Central memory CD8-positive, alpha-beta T cell (primary cell): Measurements from ENCODE around the gene CEP57L1.

Experiments
- ATAC-seq: fragments of 150-1000 bp; cut with Tn5 transposase; replicated peaks from 2 replicates; pipeline ENCODE4 v1.10.0; 2022; ENCODE audit warnings: mild to moderate bottlenecking, moderate FRiP score, moderate number of reproducible peaks; ENCODE audit not compliant: poor library complexity, severe bottlenecking; ENCODE audit errors: extremely low read depth
- DNase-seq, 2 donors: peaks; one replicate each; pipeline ENCODE4 v3.0.0; 2021; ENCODE audit warnings: low spot score in 2 of 2
- H3K27ac Mint-ChIP-seq: one replicate; pipeline ENCODE4 v1.8.0; 2022; ENCODE audit warnings: low read depth, mild to moderate bottlenecking, moderate library complexity, mixed read lengths
- H3K27me3 Mint-ChIP-seq: one replicate; pipeline ENCODE4 v1.8.0; 2022; ENCODE audit warnings: mixed read lengths
- H3K36me3 Mint-ChIP-seq: one replicate; pipeline ENCODE4 v1.8.0; 2022; ENCODE audit warnings: mild to moderate bottlenecking, moderate library complexity, mixed read lengths; ENCODE audit not compliant: insufficient read depth
- H3K4me1 Mint-ChIP-seq: one replicate; pipeline ENCODE4 v1.8.0; 2022; ENCODE audit warnings: mixed read lengths
- H3K4me3 Mint-ChIP-seq: one replicate; pipeline ENCODE4 v1.8.0; 2022; ENCODE audit warnings: mild to moderate bottlenecking, moderate library complexity, mixed read lengths
- H3K9me3 Mint-ChIP-seq: one replicate; pipeline ENCODE4 v1.8.0; 2022; ENCODE audit warnings: mixed read lengths

Gene CEP57L1

DNA sequence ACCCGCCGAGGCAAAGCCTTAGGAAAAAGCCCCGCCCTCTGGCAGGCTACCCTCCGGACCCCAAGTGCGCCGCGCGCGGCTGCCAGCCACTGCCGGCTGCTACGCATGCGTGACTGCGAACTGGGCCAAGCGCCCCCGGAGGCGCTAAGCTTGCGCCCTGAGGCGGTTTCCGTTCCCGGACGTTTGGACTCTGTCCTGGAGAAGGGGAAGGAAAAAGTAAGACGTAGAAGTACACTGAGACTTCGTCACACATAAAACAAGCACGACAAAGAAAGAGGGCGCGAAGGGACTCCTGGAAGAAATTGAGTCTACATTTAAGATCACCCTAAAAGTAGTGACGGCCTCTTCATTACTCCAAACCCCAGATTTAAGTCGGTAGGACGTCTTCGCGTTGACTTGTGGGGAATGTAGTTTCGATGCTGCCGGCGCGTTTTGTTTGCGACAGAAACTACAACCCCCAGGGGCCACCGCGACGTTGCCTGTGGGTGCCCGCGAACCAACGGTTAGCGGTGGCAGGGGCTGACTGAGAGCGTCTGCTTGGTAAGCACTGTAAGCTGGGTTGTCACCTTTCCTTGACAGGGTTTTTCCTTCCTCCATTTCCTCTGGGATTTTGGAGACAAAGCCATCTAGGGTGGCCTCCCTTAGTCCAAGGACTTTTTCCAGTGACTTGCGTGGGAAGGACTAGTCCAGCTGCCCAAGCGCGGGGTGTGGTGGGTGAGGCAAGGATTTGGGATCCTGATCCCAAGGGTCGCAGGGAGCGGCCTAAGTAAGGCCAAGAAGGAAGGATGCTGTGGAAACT lies at the start of gene CEP57L1:
TSS of gene CEP57L1 (plus strand) at position 472 of the 799 bp plus-strand sequence. CDS start 49,715 bp downstream, outside the sequence.
- H3K27ac Mint-ChIP-seq, result peak within 1 kb of the TSS; percentile 96
- peak within 1 kb of the TSS; percentile 91 for H3K4me3 Mint-ChIP-seq
- H3K9me3 Mint-ChIP-seq, result no peaks in the 10 kb centered on the region
- ATAC-seq (peak; percentile 74), DNase-seq (peak; percentile 88 to 94)
- peaks cover 69% of the 10 kb centered on the region for H3K4me1 Mint-ChIP-seq
- H3K27me3 Mint-ChIP-seq, result no peaks in the 10 kb centered on the region
- H3K36me3 Mint-ChIP-seq, result peaks cover 18% of the 10 kb centered on the region

DNA sequence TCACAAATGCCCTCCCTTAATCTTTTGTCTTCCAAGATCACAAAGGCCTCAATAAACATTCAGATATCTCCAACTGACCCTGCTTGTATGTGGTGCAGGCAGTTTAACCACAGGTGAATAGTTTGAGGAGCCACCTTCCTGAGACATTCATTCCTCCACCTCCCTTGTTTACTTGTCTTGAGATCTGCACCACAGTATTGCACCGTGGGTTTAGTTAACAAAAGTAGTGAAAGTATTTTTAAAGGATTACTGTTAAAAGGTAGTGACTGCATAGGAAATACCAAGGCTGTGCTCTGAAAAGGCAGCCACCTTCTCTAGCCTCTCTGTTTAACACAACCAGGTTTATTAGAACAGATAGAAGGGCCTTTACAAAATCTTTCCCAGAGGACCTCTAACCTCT lies 47.1 kb upstream of the CEP57L1 start:
- ATAC-seq (no peak), DNase-seq (no peak)
- Mint-ChIP-seq H3K36me3 (peaks cover 4% of the 10 kb centered on the region), H3K27ac (peak overlapping the region; percentile 70), H3K27me3 (no peaks in the 10 kb centered on the region), H3K4me3 (no peak overlapping the region), H3K9me3 (no peaks in the 10 kb centered on the region), H3K4me1 (peaks cover 35% of the 10 kb centered on the region)

DNA sequence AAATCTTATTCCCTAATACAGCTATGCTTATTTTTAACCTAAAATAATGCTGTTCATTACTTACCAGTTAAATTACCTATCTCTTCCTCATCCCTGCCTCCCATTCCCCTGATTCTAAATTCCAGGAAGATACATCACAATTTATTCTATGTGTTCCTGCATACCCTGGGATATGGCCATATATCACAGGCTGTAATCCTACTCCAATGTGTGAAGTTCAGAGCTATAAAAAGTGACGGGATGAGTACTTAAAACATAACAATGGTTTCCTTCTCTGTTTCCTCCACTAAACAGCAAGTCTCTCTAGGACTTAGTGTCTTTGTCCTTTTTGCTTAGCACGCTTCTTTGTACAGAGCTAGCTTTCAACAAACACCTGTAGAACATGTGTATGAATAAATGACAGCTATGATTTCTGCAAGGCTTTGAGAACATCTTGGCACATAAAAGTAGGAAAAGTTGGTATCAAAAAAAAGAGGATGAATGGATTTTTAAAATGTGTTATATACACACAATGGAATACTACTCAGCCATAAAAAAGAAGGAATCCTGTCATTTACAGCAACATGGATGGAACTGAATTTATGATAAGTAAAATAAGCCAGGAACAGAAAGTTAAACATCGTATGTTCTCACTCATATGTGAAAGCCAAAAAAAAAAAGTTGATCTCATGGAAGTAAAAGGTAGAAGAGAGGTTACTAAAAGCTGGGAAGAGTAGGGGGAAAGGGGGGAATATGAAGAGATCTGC lies 46.5 kb upstream of the CEP57L1 start:
- DNase-seq (no peak), ATAC-seq (no peak)
- Mint-ChIP-seq H3K36me3 (peaks cover 3% of the 10 kb centered on the region), H3K4me1 (peaks cover 39% of the 10 kb centered on the region), H3K27ac (peak overlapping the region; percentile 70), H3K4me3 (no peak overlapping the region), H3K9me3 (no peaks in the 10 kb centered on the region), H3K27me3 (no peaks in the 10 kb centered on the region)

DNA sequence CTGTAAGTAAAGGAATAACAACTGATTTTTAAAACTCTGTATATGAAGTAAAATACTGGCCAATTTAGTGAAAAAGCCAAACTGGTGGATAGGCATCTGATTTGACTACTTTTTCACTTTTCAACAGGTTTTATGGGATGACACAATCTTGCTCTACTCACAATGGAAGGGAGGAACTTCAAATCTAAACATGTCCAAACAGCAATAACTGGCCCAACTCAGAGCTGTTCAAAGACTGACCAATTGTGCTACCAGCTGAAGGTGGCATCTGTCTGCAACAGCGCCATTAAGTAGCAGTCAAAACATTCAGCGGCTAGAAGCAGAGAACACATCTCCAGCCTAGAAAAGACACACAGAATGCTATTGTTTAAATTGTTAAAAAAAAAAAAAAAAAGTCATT lies 45.3 kb upstream of the CEP57L1 start:
- no peak overlapping the region for H3K27ac Mint-ChIP-seq
- H3K4me3 Mint-ChIP-seq, result no peak overlapping the region
- H3K36me3 Mint-ChIP-seq, result peaks cover 1% of the 10 kb centered on the region
- no peak for DNase-seq
- no peaks in the 10 kb centered on the region for H3K27me3 Mint-ChIP-seq
- no peaks in the 10 kb centered on the region for H3K9me3 Mint-ChIP-seq
- peaks cover 39% of the 10 kb centered on the region for H3K4me1 Mint-ChIP-seq
- no peak for ATAC-seq

DNA sequence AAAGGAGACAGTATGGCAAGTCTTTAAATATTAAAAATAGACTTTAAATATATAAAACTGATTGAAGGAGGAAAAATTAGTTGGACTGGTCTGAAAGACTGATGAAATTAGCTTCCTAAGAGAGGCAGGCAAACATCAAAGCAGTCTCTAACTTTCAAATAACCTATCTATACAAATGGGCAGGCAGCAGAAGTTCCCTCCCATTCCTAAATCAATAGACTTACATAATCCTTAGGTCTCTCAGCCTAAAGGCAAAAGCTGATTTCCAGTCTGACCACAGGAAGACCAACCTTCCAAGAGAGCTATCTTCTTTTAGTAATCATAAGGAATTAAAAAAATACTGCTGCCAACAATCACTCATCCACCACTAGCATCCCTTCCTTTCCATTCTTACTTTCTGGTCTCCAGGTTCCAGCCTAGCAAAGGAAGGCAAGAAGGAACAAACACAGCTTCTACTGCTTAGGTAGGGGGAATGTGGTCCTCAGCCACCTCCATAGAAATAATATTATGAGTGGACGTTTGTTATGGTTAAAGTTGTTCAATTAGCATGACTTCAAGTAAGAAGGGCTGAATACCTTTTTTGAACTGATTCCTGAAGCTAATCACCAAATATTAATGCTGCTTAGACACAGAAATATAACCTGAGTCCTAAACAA lies 44.7 kb upstream of the CEP57L1 start:
- Mint-ChIP-seq H3K4me1 (peaks cover 34% of the 10 kb centered on the region), H3K27me3 (no peaks in the 10 kb centered on the region), H3K36me3 (no peaks in the 10 kb centered on the region), H3K27ac (no peak overlapping the region), H3K4me3 (no peak overlapping the region), H3K9me3 (no peaks in the 10 kb centered on the region)
- DNase-seq (no peak), ATAC-seq (no peak)

DNA sequence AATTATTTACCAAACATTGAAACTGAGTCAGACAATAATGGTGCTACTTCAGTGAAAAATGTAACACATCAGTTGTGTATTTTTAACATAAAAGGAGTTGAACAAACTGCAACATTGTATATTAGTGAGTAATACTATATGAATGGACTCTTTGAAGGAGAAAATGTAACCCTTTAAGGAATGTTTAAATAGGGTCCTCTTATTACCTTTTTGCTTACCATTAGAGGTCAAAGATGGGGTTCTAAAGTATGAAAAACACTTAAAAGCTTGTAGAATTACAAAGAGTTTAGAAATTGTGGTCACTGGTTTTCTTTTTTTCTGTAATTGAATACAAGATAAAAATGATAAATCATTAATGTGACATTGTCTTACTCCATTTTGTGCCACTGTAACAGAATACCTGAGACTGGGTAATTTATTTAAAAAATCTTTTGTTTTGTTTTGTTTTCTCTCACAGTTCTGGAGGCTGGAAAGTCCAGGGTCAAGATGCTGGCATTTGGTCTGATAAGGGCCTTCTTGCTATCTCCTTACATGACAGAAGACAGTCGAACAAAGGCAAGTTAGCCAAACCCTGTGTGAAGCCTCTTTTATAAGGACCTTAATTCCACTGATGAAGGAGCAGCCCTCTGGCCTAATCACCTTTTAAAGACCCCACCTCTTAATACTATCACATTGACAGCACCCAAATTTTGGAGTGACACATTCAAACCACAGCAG lies 43.8 kb upstream of the CEP57L1 start:
- Mint-ChIP-seq H3K36me3 (no peaks in the 10 kb centered on the region), H3K27ac (no peak overlapping the region), H3K9me3 (no peaks in the 10 kb centered on the region), H3K4me1 (peaks cover 33% of the 10 kb centered on the region), H3K27me3 (no peaks in the 10 kb centered on the region), H3K4me3 (no peak overlapping the region)
- DNase-seq, result no peak
- ATAC-seq, result no peak

DNA sequence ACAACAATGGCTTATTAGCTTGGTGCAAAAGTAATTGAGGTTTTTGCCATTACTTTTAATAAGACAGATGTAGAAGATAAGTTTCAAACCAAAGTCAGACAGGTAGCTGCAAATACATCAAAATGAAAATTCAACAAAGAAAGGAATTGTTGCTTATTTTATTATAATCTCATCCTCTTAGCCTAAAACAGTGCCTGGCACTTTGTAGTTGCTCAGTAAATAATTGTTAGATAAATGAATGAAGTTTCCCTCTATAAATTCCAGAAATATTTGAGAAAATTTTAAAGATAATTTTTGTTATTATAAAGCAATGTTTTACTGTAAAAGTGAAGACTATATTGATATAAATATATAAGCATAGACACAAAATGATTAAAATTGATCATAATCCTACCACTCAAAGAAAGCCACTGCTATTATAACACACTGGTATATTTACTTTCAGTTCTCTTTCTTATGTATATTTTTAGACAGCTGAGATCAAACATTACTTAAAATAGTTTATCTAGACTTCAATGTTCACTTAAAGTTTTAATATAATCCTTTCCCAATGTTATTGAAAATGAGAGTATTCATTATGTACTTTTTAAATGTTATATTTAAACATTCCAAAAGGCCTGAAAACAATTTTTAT lies 43.2 kb upstream of the CEP57L1 start:
- no peaks in the 10 kb centered on the region for H3K36me3 Mint-ChIP-seq
- H3K4me3 Mint-ChIP-seq, result no peak overlapping the region
- H3K27me3 Mint-ChIP-seq, result no peaks in the 10 kb centered on the region

DNA sequence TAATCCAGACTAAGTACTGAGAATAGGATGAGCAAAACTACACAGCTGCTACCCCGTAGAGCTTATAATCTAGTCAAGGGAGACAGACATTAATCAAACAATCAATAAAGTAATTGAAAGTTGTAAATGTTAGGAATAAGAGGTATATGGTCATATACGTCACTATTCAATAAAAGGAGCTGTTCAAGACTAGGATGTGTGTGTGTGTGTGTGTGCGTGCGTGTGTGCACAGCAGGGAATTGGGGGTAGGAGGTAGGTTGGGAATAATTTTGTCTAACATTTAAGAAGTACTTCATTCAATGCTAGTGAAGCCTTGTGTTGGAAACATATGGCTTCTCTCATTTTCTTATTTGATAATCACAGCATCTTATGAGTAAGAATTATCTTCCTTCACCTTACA lies 42.5 kb upstream of the CEP57L1 start:
- H3K4me3 Mint-ChIP-seq, result no peak overlapping the region
- no peaks in the 10 kb centered on the region for H3K27me3 Mint-ChIP-seq
- H3K27ac Mint-ChIP-seq, result no peak overlapping the region
- no peaks in the 10 kb centered on the region for H3K36me3 Mint-ChIP-seq
- DNase-seq (no peak), ATAC-seq (no peak)
- H3K9me3 Mint-ChIP-seq, result no peaks in the 10 kb centered on the region
- peaks cover 39% of the 10 kb centered on the region for H3K4me1 Mint-ChIP-seq

More for the DNA sequence above, 43.2 kb upstream of the CEP57L1 start:
- DNase-seq (no peak), ATAC-seq (no peak)
- Mint-ChIP-seq H3K27ac (no peak overlapping the region), H3K4me1 (peaks cover 39% of the 10 kb centered on the region), H3K9me3 (no peaks in the 10 kb centered on the region)

DNA sequence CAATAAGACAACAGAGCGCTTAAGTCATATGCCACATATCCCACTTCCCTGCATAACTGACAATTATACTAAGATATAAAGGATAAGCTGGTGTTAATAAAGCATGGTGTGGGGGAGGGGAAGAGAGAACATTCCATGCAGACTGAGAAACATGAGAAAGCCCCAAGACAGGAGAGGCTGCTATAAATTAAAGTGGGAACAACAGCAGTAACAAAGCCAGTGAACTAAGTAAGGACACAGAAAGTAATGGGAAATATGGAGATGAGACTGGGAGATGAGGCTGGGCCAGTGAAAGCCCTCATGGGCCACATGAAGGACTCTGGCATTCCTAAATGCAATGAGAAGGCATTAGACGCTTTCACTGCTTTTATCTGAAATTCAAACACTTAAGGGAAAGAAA lies 42.0 kb upstream of the CEP57L1 start:
- ATAC-seq, result no peak
- H3K27me3 Mint-ChIP-seq, result no peaks in the 10 kb centered on the region
- no peaks in the 10 kb centered on the region for H3K9me3 Mint-ChIP-seq
- peaks cover 36% of the 10 kb centered on the region for H3K4me1 Mint-ChIP-seq
- no peak overlapping the region for H3K4me3 Mint-ChIP-seq
- no peak for DNase-seq
- no peak overlapping the region for H3K27ac Mint-ChIP-seq
- no peaks in the 10 kb centered on the region for H3K36me3 Mint-ChIP-seq

DNA sequence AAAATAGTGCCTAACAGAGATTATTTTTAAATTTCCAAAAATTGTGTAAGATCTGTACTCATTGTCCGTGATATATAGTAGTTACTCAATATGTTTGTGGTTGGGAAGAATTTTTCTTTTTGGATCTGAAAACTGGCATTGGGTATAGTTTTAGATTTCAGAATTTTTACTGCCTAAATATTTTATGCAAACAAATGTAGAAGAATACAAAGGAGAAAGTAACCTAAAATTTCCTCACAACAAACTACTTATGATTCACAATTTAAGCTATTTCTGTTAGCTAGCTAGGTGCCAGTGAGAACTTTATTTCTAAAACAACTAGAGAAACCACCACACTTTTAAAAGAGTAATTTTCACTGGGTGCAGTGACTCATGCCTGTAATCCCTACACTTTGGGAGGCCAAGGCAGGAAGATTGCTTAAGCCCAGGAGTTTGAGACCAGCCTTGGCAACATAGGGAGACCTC lies 39.5 kb upstream of the CEP57L1 start:
- Mint-ChIP-seq H3K36me3 (no peaks in the 10 kb centered on the region), H3K4me3 (no peak overlapping the region), H3K9me3 (no peaks in the 10 kb centered on the region), H3K27ac (no peak overlapping the region), H3K27me3 (no peaks in the 10 kb centered on the region), H3K4me1 (peaks cover 43% of the 10 kb centered on the region)
- DNase-seq (no peak), ATAC-seq (no peak)

DNA sequence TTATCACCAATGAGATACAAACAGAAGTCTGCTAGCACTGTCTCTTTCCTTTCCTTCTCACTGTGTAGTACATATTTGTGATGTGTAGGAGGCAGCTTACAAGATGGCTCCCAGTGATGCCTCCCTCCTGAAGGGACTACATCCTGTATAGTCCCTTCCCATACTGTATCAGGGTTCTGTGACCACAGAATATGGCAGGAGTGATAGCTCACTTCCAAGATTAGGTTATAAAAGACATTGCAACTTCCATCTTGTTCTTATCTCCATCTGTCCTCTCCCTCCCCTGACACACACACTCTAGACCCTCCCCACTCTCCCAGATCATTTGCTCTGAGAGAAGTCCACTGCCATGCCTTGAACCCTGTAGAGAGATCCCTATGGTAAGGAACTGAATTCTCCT lies 38.6 kb upstream of the CEP57L1 start:
- Mint-ChIP-seq H3K4me3 (no peak overlapping the region), H3K27ac (no peak overlapping the region), H3K36me3 (no peaks in the 10 kb centered on the region), H3K27me3 (no peaks in the 10 kb centered on the region), H3K4me1 (peaks cover 42% of the 10 kb centered on the region), H3K9me3 (no peaks in the 10 kb centered on the region)
- ATAC-seq (no peak), DNase-seq (no peak)

DNA sequence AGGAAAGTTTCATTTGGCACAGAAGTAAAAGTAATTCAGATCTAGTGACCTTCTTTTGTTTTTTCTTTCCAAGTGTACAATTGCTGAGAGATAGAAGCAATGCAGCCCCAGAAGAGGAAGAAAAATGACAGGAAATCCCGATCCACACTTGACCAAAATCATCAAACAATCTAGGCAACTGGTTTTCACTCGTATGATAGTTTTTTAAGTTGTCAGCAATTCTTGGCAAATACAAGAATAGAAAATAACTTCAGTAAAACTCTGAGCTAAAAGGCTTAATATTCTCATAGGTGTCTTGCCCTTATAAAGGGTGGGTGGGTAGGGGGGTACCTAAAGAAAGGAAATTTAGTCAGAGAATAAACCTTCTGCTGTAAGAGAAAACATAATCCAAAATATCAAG lies 36.7 kb upstream of the CEP57L1 start:
- Mint-ChIP-seq H3K27ac (no peak overlapping the region), H3K36me3 (no peaks in the 10 kb centered on the region), H3K4me1 (peaks cover 47% of the 10 kb centered on the region), H3K9me3 (no peaks in the 10 kb centered on the region), H3K4me3 (no peak overlapping the region), H3K27me3 (no peaks in the 10 kb centered on the region)
- ATAC-seq, result no peak
- no peak for DNase-seq
